ENCODE measurements around the gene RNGTT. TPM values are rescaled to one million over a fixed set of nuclear protein-coding genes. Genes with fewer than 3 reads are reported as not detected.

RNGTT gene
- total RNA-seq, 1 donor: 28.8 TPM

DNA sequence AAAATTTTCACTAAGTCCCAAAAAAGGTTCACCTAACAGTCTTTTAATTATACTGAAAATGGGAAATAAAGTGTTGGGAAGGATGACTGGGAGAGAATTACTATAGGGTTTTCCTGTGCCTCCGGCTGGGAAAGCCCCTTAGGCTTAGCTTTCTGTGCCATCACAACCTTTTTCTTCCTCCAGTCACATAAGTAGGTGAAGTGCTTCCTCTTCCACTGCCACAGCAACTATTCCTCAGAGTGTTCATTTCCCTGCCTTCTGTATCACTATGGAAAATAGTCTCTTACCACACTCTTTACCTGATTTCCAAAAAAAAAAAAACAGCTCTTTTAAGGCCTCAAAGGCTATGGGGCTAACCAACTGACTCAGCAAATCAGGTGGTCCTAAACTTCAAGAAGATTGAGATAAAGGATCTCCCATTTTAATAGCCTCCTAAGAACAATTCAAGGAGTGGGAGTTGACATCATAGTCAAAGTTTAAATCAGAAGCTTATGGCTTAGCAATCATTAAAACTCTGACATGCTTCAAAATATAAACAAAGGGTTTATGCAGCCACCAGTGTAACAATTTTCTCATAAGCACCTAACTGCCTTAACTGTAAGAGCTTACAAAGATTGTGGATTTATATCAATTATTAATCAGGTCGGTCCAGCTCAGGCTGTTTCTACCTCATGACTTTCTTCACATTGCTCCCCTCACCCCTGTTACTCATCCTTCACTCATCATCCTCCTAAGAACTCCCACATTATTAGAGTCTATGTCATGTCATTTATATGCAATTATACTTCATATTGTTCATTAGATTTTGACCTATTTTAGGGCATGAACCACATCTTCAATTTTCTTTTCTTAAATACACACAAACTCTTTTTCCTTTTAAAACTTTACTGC lies 95.3 kb downstream of the RNGTT start:
- Histone ChIP-seq H3K27me3 (ENCODE audit: insufficient read depth, low read length) (no peaks in the 10 kb centered on the region), H3K4me1 (ENCODE audit: insufficient read depth, low read length) (no peaks in the 10 kb centered on the region), H3K9me3 (ENCODE audit: low read depth, low read length) (no peaks in the 10 kb centered on the region), H3K4me3 (ENCODE audit: low read length) (no peak overlapping the region)

DNA sequence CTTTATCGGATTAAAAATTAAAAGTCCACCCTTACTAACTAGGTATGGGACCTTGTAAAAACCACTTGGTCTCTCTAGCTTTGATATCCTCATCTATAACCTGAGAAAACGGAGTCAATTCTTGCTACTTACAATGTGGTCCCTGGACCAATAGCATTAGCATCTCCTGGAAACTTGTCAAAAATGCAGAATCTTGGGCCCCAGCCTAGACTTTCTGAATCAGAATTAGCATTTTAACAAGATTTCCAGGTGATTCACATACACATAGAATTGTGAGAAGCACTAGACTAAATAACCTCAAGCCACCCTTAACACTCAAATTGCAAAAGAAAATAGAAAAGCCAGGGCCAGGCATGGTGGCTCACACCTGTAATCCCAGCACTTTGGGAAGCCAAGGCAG lies 96.6 kb downstream of the RNGTT start:
- H3K27me3 ChIP-seq (ENCODE audit: insufficient read depth, low read length): no peaks in the 10 kb centered on the region
- H3K9me3 ChIP-seq (ENCODE audit: low read depth, low read length): no peaks in the 10 kb centered on the region
- no peak overlapping the region for H3K4me3 ChIP-seq (ENCODE audit: low read length)
- H3K4me1 ChIP-seq (ENCODE audit: insufficient read depth, low read length): no peaks in the 10 kb centered on the region

DNA sequence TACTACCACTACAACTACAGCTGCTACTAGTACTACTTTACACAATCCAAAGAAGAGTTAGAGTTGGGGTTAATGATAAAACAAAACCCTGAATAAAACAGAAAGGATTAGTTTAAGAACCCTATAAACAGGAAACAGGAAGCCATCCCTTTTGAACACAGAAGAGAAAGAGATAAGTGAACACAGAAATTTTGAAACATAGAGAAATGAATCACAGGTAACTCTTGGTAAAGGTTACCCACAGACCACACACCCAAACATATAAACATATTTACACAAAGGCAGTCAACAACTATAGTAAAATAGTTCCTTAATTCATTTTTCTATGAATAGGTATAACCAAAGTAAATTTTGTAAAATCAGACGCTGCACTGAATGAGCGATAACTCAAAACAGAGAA lies 98.1 kb downstream of the RNGTT start:
- Histone ChIP-seq H3K9me3 (ENCODE audit: low read depth, low read length) (no peaks in the 10 kb centered on the region), H3K27me3 (ENCODE audit: insufficient read depth, low read length) (no peaks in the 10 kb centered on the region), H3K4me3 (ENCODE audit: low read length) (no peak overlapping the region), H3K4me1 (ENCODE audit: insufficient read depth, low read length) (no peaks in the 10 kb centered on the region)

DNA sequence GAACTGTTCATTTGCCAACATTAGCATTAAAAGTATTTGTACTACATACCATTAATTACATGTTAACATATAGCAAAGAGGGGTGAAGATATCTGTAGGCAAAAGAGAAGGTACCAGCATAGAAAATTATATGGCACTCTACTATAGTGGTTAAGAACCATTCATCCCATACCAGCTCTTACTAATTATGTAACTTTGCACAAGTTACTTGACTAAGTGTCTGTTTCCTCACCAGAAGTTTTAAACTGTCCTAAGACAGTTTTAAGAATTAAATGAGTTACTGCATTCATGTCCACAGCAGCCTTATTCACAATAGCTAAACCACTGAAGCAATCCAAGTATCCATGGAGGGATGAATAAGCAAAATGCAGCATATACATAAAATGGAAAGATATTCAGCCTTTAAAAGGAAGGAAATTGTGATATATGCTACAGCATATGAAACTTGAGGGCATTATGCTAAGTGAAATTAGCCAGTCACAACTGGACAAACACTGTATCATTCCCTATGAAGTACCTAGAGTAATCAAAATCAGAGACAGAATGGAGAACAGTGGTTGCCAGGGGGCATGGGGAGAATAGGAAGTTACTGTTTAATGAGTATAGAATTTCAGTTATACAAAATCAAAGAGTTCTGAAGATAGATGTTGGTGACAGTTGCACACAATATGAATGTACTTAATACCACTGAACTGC lies 98.9 kb downstream of the RNGTT start:
- no peak overlapping the region for H3K4me3 ChIP-seq (ENCODE audit: low read length)
- H3K27me3 ChIP-seq (ENCODE audit: insufficient read depth, low read length): no peaks in the 10 kb centered on the region
- H3K9me3 ChIP-seq (ENCODE audit: low read depth, low read length): no peaks in the 10 kb centered on the region
- H3K4me1 ChIP-seq (ENCODE audit: insufficient read depth, low read length): no peaks in the 10 kb centered on the region

DNA sequence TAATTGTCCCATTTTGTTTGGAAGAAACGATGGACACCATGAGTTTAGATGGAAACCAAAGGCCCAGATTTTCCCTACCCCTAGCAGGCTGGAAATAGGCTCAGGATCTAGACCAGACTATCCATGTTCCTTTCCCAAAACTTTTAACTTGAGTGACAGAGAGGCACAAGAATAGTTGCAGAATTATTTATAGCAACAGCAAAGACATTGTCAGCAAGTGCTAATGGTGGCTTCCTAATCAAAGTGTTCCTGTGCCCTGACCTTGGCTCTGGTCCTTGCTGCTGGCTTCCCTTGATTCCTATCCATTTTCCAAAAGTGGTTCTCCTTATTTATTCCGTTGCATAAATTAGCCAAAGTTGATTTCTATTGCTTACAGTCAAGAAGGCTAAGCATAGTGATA lies 103.1 kb downstream of the RNGTT start:
- H3K9me3 ChIP-seq (ENCODE audit: low read depth, low read length): no peaks in the 10 kb centered on the region
- no peaks in the 10 kb centered on the region for H3K27me3 ChIP-seq (ENCODE audit: insufficient read depth, low read length)
- H3K4me1 ChIP-seq (ENCODE audit: insufficient read depth, low read length): no peaks in the 10 kb centered on the region
- no peak overlapping the region for H3K4me3 ChIP-seq (ENCODE audit: low read length)

DNA sequence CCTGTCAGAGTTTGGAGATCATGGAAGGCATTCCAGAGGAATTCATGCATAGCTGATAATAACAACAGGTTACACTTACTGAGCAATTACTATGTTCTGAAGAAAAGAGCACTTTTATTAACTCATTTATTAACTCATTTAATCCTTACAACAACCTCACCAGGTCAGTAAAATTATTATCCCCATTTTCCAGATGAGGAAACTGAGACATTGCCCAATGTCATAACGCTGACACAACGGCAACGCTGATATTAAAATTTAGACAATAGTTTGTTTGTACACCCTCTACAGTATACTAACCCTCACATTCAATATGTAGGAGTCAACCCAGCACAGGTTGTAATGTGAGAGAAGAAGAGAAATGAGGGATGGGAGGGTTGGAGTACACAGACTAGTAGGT lies 105.0 kb downstream of the RNGTT start:
- Histone ChIP-seq H3K4me3 (ENCODE audit: low read length) (no peak overlapping the region), H3K27me3 (ENCODE audit: insufficient read depth, low read length) (no peaks in the 10 kb centered on the region)

DNA sequence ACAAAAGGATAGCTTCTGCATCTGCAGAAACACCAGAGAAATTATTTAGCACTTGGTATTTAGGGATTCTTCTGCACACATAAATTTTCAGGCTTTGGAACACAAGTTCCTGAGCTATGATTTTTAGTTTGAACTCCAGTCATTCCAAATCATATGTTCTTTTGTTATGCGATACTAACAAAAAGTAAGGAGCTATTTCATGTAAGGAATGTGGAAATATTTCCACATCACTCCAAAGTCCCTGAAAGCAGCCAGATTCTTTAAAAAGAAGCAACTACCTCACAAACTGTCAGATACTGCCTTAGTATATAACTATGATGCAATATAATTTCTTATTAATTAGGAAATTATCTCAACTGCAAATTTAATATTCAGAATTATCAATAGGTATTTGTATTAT lies 106.9 kb downstream of the RNGTT start:
- H3K27me3 ChIP-seq (ENCODE audit: insufficient read depth, low read length): no peaks in the 10 kb centered on the region
- H3K9me3 ChIP-seq (ENCODE audit: low read depth, low read length): no peaks in the 10 kb centered on the region
- no peak overlapping the region for H3K4me3 ChIP-seq (ENCODE audit: low read length)
- H3K4me1 ChIP-seq (ENCODE audit: insufficient read depth, low read length): no peaks in the 10 kb centered on the region

More for the DNA sequence above, 105.0 kb downstream of the RNGTT start:
- Histone ChIP-seq H3K9me3 (ENCODE audit: low read depth, low read length) (no peaks in the 10 kb centered on the region), H3K4me1 (ENCODE audit: insufficient read depth, low read length) (no peaks in the 10 kb centered on the region)

DNA sequence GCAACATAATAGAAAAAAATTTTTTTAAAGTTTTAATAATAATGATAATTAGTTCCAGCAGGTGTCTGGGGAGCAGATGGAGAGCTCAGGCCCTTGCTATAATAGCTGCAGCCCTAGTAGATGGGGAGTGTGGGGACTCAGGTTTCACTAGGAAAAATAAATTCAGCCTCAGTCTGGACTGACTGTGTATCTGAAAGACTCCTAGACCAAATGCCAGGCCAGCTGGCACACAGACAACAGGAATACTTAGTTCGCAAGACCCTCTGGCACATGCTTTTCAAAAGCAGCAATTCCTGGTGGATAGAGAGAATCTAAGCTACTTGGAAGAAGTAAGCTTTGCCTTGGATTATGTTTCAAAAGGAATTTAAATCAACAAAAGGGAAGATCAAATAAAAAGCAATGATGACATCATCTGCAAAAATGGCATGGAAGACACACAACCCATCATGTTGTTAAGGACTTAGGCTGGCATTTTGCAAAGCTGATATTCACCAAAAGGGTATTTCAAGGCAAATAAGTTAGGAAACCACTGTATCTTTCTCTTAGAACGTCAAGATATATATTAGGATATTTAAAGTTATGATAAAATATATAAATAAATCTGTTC lies 107.8 kb downstream of the RNGTT start:
- Histone ChIP-seq H3K4me1 (ENCODE audit: insufficient read depth, low read length) (no peaks in the 10 kb centered on the region), H3K9me3 (ENCODE audit: low read depth, low read length) (no peaks in the 10 kb centered on the region), H3K4me3 (ENCODE audit: low read length) (no peak overlapping the region), H3K27me3 (ENCODE audit: insufficient read depth, low read length) (no peaks in the 10 kb centered on the region)

DNA sequence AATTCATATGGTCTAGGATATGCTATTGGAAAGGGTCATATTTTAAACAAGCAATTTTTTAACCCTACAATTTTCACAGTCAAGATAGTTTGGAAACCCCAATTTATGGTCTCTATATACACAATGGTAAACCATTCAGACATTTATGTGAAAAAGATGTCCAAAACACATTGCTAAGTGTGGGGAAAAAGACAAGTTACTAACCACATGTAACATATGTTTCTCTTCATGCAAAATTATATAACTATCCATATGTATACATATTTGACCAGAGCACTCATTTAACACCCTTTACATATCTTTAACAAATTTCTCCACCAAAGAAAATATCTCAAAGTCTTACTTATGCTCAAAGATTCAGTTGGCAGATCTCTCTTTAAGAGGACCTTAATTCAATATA lies 110.6 kb downstream of the RNGTT start:
- no peaks in the 10 kb centered on the region for H3K4me1 ChIP-seq (ENCODE audit: insufficient read depth, low read length)
- no peaks in the 10 kb centered on the region for H3K9me3 ChIP-seq (ENCODE audit: low read depth, low read length)
- no peak overlapping the region for H3K4me3 ChIP-seq (ENCODE audit: low read length)
- H3K27me3 ChIP-seq (ENCODE audit: insufficient read depth, low read length): no peaks in the 10 kb centered on the region

DNA sequence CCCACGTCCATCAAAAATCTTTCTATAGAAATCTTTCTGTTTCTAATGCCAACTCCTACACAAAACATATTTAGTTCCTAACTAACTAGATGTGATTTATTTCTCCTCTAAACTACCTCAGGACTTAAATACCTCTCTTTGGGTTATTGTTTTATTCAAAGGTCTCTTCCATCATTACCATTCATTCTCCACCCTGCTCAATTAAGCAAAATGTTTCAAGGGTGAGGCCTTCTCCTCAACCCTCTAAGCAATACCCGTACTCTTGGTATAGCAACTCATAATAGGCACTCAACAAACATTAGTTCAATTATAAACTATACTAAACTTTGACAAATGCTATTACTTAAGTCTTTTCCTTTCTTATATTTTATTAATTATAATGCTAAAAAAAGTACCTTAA lies 111.4 kb downstream of the RNGTT start:
- no peaks in the 10 kb centered on the region for H3K9me3 ChIP-seq (ENCODE audit: low read depth, low read length)

DNA sequence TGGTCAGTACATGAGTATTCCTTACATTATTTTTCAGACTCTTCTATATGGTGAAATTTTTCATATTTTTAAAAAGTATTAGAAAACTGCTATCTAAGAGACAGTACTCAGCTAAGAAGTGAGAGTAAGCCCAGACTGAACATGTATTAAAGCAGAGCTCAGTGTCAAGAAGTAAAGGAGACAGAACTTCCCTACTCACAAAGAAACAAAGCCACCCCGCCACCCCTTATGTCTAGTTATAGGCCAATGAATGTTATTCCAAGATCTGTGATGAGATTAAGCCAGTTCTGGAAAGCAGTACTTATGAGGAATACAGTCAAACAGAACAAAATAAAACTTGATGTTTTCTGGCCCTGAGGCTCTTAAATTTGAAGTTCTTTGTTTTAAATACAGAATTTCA lies 114.5 kb downstream of the RNGTT start:
- Histone ChIP-seq H3K9me3 (ENCODE audit: low read depth, low read length) (no peaks in the 10 kb centered on the region), H3K4me1 (ENCODE audit: insufficient read depth, low read length) (no peaks in the 10 kb centered on the region), H3K27me3 (ENCODE audit: insufficient read depth, low read length) (no peaks in the 10 kb centered on the region), H3K4me3 (ENCODE audit: low read length) (no peak overlapping the region)

More for the DNA sequence above, 111.4 kb downstream of the RNGTT start:
- no peaks in the 10 kb centered on the region for H3K27me3 ChIP-seq (ENCODE audit: insufficient read depth, low read length)
- no peaks in the 10 kb centered on the region for H3K4me1 ChIP-seq (ENCODE audit: insufficient read depth, low read length)
- no peak overlapping the region for H3K4me3 ChIP-seq (ENCODE audit: low read length)

DNA sequence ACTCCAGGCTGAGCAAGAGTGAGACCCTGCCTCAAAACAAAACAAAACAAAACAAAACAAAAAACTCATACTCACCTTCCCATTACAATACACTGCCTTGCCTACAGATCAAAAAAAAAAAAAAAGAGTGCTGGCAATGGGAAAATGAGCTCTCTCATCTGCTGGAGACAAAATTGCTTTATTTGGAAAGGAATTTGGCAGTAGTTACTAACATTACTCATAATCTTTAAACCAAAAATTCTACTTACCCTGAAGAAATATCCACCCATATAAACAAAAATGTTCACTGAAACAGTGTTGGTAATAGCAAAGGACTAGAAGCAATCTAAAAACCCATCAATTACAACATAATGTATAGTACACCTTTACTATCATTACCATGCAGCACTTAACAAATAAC lies 120.4 kb downstream of the RNGTT start:
- H3K4me3 ChIP-seq (ENCODE audit: low read length): no peak overlapping the region
- no peaks in the 10 kb centered on the region for H3K27me3 ChIP-seq (ENCODE audit: insufficient read depth, low read length)
- H3K4me1 ChIP-seq (ENCODE audit: insufficient read depth, low read length): no peaks in the 10 kb centered on the region
- H3K9me3 ChIP-seq (ENCODE audit: low read depth, low read length): peaks cover 3% of the 10 kb centered on the region

DNA sequence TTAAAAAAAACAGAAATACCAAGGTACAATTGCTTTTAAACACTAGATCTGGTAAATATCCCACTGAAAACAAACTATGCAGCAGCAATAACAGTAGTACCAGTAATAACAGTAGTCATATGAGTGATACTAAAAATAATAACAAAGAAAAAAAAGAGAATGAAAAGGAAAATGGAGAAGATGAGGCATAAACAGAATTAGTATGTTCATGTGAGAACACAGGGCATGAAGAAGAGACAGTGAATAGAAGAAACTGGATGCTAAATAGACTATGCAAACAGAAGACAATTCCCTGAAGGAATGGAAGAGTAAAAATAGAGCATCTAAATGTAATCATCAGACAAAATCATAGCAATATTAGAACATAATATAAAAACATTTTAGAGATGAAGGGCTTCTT lies 121.1 kb downstream of the RNGTT start:
- Histone ChIP-seq H3K4me3 (ENCODE audit: low read length) (no peak overlapping the region), H3K27me3 (ENCODE audit: insufficient read depth, low read length) (no peaks in the 10 kb centered on the region), H3K9me3 (ENCODE audit: low read depth, low read length) (peaks cover 10% of the 10 kb centered on the region), H3K4me1 (ENCODE audit: insufficient read depth, low read length) (no peaks in the 10 kb centered on the region)

DNA sequence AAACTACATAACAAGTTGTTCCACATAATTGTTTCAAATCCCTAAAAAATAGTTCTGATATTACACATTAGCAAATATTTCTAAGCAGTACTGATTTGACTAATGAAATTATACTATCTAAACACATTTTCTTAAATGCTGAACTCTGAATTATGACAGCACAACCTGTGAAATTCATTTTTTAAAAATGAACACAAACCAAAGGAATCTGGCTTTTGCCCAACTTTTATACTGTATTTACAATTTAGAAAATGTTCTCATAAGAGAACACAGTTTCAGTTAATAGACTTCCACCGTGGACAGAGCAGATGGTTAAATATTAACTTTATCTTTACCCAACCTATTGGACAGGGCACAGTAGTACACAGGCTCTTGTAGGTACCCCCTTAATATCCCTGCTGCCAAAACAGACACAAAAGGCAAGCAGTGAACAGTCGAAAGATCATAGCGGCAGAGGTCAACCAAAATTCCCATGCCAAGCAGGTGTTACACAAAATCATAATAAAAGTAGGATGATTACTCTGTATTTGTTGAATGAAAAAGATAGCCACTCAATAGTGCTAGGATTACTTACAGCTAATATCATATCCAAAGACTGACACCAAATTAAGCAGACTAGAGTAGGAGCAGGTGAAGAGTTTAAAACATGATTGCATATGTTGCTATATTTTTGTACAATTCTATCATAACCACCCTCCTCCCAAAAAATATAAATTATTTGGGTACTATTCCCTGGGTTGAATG lies 122.5 kb downstream of the RNGTT start:
- Histone ChIP-seq H3K27me3 (ENCODE audit: insufficient read depth, low read length) (no peaks in the 10 kb centered on the region), H3K4me1 (ENCODE audit: insufficient read depth, low read length) (no peaks in the 10 kb centered on the region), H3K9me3 (ENCODE audit: low read depth, low read length) (peaks cover 22% of the 10 kb centered on the region), H3K4me3 (ENCODE audit: low read length) (no peak overlapping the region)

DNA sequence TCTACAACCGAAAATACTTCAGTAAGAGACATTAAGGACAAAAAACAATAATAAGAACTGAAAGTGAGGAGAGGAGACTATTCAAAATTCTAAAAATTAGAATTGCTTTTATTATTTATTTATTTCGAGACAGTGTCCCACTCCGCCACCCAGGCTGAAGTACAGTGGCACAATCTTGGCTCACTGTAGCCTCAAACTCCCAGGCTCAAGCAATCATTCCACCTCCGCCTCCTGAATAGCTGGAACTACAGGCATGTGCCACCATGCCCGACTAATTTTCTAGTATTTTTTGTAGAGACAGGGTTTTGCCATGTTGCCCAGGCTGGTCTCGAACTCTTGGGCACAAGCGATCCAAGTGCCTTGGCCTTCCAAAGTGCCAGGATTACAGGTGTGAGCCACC lies 123.1 kb downstream of the RNGTT start:
- Histone ChIP-seq H3K9me3 (ENCODE audit: low read depth, low read length) (peaks cover 25% of the 10 kb centered on the region), H3K4me1 (ENCODE audit: insufficient read depth, low read length) (no peaks in the 10 kb centered on the region), H3K4me3 (ENCODE audit: low read length) (no peak overlapping the region), H3K27me3 (ENCODE audit: insufficient read depth, low read length) (no peaks in the 10 kb centered on the region)
